Measurements from ENCODE around the gene ZIC2.
"Not testable (repeated sequence)": the region's sequence is repeated elsewhere in the genome, so short reads cannot be mapped to it uniquely, and the experiment has no call there.

The ZIC2 gene

GRCh38 chr13:99944606-99945005 is 37.0 kb upstream of the ZIC2 start:
- ChIA-PET POLR2A (no interaction called here), CTCF (no interaction called here)

DNA sequence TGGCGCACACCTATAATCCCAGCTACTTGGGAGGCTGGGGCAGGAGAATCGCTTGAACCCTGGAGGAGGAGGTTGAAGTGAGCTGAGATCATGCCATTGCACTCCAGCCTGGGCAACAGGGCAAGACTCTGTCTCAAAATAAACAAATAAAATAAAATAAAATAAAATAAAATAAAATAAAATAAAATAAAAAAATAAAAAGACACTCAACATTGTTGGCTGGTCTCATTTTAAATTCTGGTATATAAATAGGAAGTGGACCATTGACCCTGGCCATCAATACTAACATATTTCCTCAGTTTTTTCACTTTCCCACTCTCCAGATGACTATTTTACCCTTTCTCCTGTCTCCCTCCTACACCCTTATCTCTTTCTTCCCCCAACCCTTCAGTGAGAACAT is 36.1 kb upstream of the ZIC2 start:
- DNase-seq (ENCODE audit: extremely low spot score); CTCF ChIA-PET; POLR2A ChIA-PET: not testable (repeated sequence)

More at GRCh38 chr13:99944606-99945005, 37.0 kb upstream of the ZIC2 start:
- no peak for DNase-seq (ENCODE audit: extremely low spot score)
- TF ChIP-seq, protein P1, sequence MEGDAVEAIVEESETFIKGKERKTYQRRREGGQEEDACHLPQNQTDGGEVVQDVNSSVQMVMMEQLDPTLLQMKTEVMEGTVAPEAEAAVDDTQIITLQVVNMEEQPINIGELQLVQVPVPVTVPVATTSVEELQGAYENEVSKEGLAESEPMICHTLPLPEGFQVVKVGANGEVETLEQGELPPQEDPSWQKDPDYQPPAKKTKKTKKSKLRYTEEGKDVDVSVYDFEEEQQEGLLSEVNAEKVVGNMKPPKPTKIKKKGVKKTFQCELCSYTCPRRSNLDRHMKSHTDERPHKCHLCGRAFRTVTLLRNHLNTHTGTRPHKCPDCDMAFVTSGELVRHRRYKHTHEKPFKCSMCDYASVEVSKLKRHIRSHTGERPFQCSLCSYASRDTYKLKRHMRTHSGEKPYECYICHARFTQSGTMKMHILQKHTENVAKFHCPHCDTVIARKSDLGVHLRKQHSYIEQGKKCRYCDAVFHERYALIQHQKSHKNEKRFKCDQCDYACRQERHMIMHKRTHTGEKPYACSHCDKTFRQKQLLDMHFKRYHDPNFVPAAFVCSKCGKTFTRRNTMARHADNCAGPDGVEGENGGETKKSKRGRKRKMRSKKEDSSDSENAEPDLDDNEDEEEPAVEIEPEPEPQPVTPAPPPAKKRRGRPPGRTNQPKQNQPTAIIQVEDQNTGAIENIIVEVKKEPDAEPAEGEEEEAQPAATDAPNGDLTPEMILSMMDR (IDR thresholded peaks at IDR 0.05; ENCODE audit: control extremely low read depth, extremely low read depth, low read depth, missing control alignments): no peak

DNA sequence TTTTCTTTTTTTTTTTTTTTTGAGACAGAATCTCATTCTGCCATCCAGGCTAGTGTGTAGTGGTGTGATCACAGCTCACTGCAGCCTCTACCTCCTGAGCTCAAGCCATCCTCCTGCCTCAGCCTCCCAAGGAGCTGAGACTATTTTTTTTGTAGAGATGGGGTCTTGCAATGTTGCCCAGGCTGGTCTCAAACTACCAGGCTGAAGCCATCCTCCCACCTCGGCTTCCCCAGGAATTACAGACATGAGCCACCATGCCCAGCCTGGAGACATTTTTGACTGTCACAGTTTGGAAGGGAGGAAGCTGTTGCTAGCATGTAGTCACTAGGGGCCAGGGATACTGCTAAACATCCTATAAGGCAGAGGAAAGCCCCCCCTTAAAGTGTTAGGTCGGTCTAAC is 33.9 kb upstream of the ZIC2 start:
- TF ChIP-seq, protein P1 (IDR thresholded peaks at IDR 0.05; ENCODE audit: control extremely low read depth, extremely low read depth, low read depth, missing control alignments): no peak
- ChIA-PET CTCF (no interaction called here), POLR2A (no interaction called here)
- DNase-seq (ENCODE audit: extremely low spot score): no peak

- ChIA-PET CTCF (no interaction called here), POLR2A (no interaction called here)
- DNase-seq (ENCODE audit: extremely low spot score): no peak
- TF ChIP-seq, protein P1 (IDR thresholded peaks at IDR 0.05; ENCODE audit: control extremely low read depth, extremely low read depth, low read depth, missing control alignments): no peak
Observed at GRCh38 chr13:99948411-99948810, 33.2 kb upstream of the ZIC2 start.

GRCh38 chr13:99948907-99949678 is 32.5 kb upstream of the ZIC2 start:
- no peak for DNase-seq (ENCODE audit: extremely low spot score)
- TF ChIP-seq, protein P1 (IDR thresholded peaks at IDR 0.05; ENCODE audit: control extremely low read depth, extremely low read depth, low read depth, missing control alignments): no peak
- POLR2A ChIA-PET: no interaction called here
- CTCF ChIA-PET: interaction anchor here (0.7 kb wide), 1 partner anchor 9 kb away, joined by 3 read pairs; no protein-coding TSS in a partner anchor

- TF ChIP-seq, protein P1 (IDR thresholded peaks at IDR 0.05; ENCODE audit: control extremely low read depth, extremely low read depth, low read depth, missing control alignments): no peak
- DNase-seq (ENCODE audit: extremely low spot score): no peak
- POLR2A ChIA-PET: no interaction called here
- CTCF ChIA-PET: interaction anchor here (0.7 kb wide), 1 partner anchor 9 kb away, joined by 3 read pairs; no protein-coding TSS in a partner anchor
Observed at GRCh38 chr13:99949679-99950413, 31.7 kb upstream of the ZIC2 start.

DNA sequence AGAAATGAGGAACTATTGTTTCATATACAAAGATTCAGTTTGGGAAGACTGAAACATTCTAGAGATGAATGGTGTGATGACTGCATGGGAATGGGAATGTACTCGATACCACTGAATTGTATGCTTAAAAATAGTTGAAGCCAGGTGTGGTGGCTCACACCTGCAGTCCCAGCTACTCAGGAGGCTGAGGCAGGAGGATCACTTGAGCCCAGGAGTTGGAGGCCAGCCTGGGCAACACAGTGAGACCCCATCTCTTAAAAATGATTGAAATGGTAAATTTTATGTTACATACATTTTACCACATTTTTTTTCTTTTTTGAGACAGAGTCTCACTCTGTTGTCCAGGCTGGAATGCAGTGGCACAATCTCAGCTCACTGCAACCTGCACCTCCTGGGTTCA is 29.9 kb upstream of the ZIC2 start:
- CTCF ChIA-PET: interaction anchor here (1.1 kb wide), 1 partner anchor 43 kb away, joined by 3 read pairs; no protein-coding TSS in a partner anchor
- DNase-seq (ENCODE audit: extremely low spot score); POLR2A ChIA-PET: not testable (repeated sequence)
